NCI-H2196 treated with DMSO at 0.1 percent for 48 hours (cell line): ENCODE results near the gene PLPPR4.
"Not testable (repeated sequence)": the region's sequence is repeated elsewhere in the genome, so short reads cannot be mapped to it uniquely, and the experiment has no call there.

Experiments used
- DNase-seq: peaks from one replicate; lab custom pipeline; 2025; ENCODE audit not compliant: unreplicated experiment; lab: John Stamatoyannopoulos, UW

Gene PLPPR4

GRCh38 chr1:99264201-99265021 lies at the start of gene PLPPR4:
Gene PLPPR4 (plus strand): TSS chr1:99264492. CDS start chr1:99264594, 102 bp downstream.
- no peak for DNase-seq

GRCh38 chr1:99216956-99217355 lies 47.3 kb upstream of the PLPPR4 start:
- no peak for DNase-seq

GRCh38 chr1:99217599-99217998 lies 46.7 kb upstream of the PLPPR4 start:
- DNase-seq = no peak

GRCh38 chr1:99218572-99218971 lies 45.7 kb upstream of the PLPPR4 start:
- no peak for DNase-seq

GRCh38 chr1:99218999-99219398 lies 45.3 kb upstream of the PLPPR4 start:
- no peak for DNase-seq

- no peak for DNase-seq
Measured at GRCh38 chr1:99227056-99227897, 37.0 kb upstream of the PLPPR4 start.

- no peak for DNase-seq
Measured at GRCh38 chr1:99228153-99228552, 36.1 kb upstream of the PLPPR4 start.

GRCh38 chr1:99229122-99229521 lies 35.2 kb upstream of the PLPPR4 start:
- no peak for DNase-seq

GRCh38 chr1:99230695-99231094 lies 33.6 kb upstream of the PLPPR4 start:
- DNase-seq = no peak

- no peak for DNase-seq
Measured at GRCh38 chr1:99232172-99232571, 32.1 kb upstream of the PLPPR4 start.

- no peak for DNase-seq
Measured at GRCh38 chr1:99233446-99233845, 30.8 kb upstream of the PLPPR4 start.

GRCh38 chr1:99236756-99237155 lies 27.5 kb upstream of the PLPPR4 start:
- no peak for DNase-seq

GRCh38 chr1:99239690-99240089 lies 24.6 kb upstream of the PLPPR4 start:
- DNase-seq = no peak

- no peak for DNase-seq
Measured at GRCh38 chr1:99240621-99241020, 23.7 kb upstream of the PLPPR4 start.

- DNase-seq = no peak
Measured at GRCh38 chr1:99246152-99246551, 18.1 kb upstream of the PLPPR4 start.

- DNase-seq = no peak
Measured at GRCh38 chr1:99247199-99247598, 17.1 kb upstream of the PLPPR4 start.

GRCh38 chr1:99250728-99251127 lies 13.6 kb upstream of the PLPPR4 start:
- no peak for DNase-seq

- no peak for DNase-seq
Measured at GRCh38 chr1:99251308-99251707, 13.0 kb upstream of the PLPPR4 start.

GRCh38 chr1:99252630-99253029 lies 11.7 kb upstream of the PLPPR4 start:
- DNase-seq = no peak

GRCh38 chr1:99260402-99260801 lies 3.9 kb upstream of the PLPPR4 start:
- not testable (repeated sequence) for DNase-seq

GRCh38 chr1:99265124-99265523 lies 832 bp downstream of the PLPPR4 start:
- no peak for DNase-seq

- DNase-seq = no peak
Measured at GRCh38 chr1:99266726-99267125, 2.4 kb downstream of the PLPPR4 start.
